ENCODE data around the gene PAX1.

Gene PAX1

DNA sequence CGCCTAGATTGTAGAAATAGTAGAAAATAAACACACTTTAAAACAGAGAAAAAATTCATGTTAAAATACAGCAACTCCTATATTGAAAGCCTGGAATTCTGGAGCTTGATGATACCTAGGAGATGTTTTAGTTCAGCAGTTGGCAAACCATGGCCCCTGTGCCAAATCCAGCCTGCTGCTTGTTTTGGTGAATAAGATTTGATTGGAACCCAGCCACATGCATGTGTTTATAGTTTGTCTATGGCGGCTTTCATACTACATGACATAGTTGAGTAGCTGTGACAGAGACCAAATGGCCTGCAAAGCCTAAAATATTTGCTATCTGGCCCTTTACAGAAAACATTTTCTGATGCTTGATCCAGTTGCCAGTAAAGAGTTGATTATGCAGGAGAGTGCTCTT lies 57.2 kb downstream of the PAX1 start:
- Histone ChIP-seq H3K4me1 (ENCODE audit: insufficient read depth, low read length, severe bottlenecking) (no peaks in the 10 kb centered on the region), H3K27me3 (ENCODE audit: insufficient read depth, low read length) (no peaks in the 10 kb centered on the region), H4K20me1 (ENCODE audit: insufficient read depth, low read length) (no peaks in the 10 kb centered on the region), H3K4me3 (ENCODE audit: low read depth, low read length, poor library complexity, severe bottlenecking) (no peak overlapping the region), H3K9ac (ENCODE audit: low read length) (no peak overlapping the region), H3K9me2 (ENCODE audit: low read depth, low read length) (no peaks in the 10 kb centered on the region), H2AFZ (ENCODE audit: low read length) (no peak overlapping the region), H3K4me2 (ENCODE audit: low read length) (no peak overlapping the region), H3K79me2 (ENCODE audit: insufficient read depth, low read length) (no peaks in the 10 kb centered on the region), H3K27ac (ENCODE audit: low read depth, low read length, poor library complexity, severe bottlenecking) (no peak overlapping the region), H3K9me3 (ENCODE audit: low read length) (no peaks in the 10 kb centered on the region), H3F3A (ENCODE audit: insufficient read depth, low read length) (no peaks in the 10 kb centered on the region), H3K36me3 (ENCODE audit: insufficient read depth, low read length) (no peaks in the 10 kb centered on the region)
- TF ChIP-seq EZH2 (IDR thresholded peaks at IDR 0.05; ENCODE audit: borderline replicate concordance, low read length): no peak
- TF ChIP-seq, protein P1, sequence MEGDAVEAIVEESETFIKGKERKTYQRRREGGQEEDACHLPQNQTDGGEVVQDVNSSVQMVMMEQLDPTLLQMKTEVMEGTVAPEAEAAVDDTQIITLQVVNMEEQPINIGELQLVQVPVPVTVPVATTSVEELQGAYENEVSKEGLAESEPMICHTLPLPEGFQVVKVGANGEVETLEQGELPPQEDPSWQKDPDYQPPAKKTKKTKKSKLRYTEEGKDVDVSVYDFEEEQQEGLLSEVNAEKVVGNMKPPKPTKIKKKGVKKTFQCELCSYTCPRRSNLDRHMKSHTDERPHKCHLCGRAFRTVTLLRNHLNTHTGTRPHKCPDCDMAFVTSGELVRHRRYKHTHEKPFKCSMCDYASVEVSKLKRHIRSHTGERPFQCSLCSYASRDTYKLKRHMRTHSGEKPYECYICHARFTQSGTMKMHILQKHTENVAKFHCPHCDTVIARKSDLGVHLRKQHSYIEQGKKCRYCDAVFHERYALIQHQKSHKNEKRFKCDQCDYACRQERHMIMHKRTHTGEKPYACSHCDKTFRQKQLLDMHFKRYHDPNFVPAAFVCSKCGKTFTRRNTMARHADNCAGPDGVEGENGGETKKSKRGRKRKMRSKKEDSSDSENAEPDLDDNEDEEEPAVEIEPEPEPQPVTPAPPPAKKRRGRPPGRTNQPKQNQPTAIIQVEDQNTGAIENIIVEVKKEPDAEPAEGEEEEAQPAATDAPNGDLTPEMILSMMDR (IDR thresholded peaks at IDR 0.05; ENCODE audit: low read length): no peak

DNA sequence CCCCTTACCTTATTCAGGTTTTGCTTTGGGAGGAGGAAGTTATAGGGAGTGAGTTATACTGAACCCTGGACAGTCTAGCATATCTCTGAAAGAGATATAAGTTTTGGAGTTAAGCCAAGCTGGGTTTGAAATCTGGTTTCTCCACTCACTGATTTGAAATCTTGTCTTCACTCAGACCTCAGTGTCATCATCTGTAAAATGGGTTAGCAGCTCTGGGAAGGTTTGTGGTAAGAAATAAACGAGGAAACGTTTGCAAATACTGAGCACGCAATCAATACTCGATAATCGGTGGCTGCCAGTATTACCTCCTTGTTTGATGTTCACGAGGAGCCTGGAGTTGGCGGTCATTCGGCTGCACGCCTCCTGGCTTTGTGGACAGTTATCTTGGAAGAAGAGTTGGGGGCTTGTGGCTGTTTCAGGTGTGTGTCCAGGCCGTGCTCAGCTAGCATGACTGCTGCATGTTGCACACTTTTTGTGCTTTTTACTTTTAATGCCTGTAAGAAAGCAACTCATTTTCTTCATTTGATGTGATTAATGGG lies 61.8 kb downstream of the PAX1 start:
- Histone ChIP-seq H3F3A (ENCODE audit: insufficient read depth, low read length) (no peaks in the 10 kb centered on the region), H3K4me3 (ENCODE audit: low read depth, low read length, poor library complexity, severe bottlenecking) (no peak overlapping the region), H3K27me3 (ENCODE audit: insufficient read depth, low read length) (no peaks in the 10 kb centered on the region), H3K79me2 (ENCODE audit: insufficient read depth, low read length) (no peaks in the 10 kb centered on the region), H4K20me1 (ENCODE audit: insufficient read depth, low read length) (no peaks in the 10 kb centered on the region), H2AFZ (ENCODE audit: low read length) (no peak overlapping the region), H3K9ac (ENCODE audit: low read length) (no peak overlapping the region), H3K9me3 (ENCODE audit: low read length) (no peaks in the 10 kb centered on the region), H3K36me3 (ENCODE audit: insufficient read depth, low read length) (no peaks in the 10 kb centered on the region), H3K4me2 (ENCODE audit: low read length) (no peak overlapping the region), H3K9me2 (ENCODE audit: low read depth, low read length) (no peaks in the 10 kb centered on the region), H3K27ac (ENCODE audit: low read depth, low read length, poor library complexity, severe bottlenecking) (no peak overlapping the region), H3K4me1 (ENCODE audit: insufficient read depth, low read length, severe bottlenecking) (no peaks in the 10 kb centered on the region)
- TF ChIP-seq, protein P1 (IDR thresholded peaks at IDR 0.05; ENCODE audit: low read length): no peak
- no peak for TF ChIP-seq EZH2 (IDR thresholded peaks at IDR 0.05; ENCODE audit: borderline replicate concordance, low read length)

DNA sequence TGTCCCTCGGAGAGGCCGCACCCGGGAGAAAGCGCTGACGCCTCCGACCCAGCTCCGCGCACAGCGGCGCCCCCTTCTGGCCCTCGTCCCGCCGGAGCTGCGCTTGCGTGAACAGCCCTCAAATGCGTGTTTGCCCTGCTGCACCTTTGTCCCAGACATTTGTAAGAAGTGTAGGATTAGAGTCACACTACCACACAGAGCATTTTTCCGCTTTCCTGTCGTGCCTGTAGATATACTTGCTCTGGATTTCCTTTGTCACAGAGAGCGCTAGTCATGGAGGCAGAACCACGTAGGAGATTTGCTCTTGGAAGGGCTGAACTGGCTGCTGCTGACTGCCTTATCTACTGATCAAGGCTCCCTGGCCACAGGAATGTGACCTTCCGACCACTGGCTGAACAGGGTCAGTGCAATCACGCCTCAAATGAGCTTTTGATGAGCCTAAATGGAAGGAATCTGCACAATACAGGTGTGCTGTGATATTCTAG lies 62.3 kb downstream of the PAX1 start:
- no peak overlapping the region for H3K4me3 ChIP-seq (ENCODE audit: low read depth, low read length, poor library complexity, severe bottlenecking)
- H3K9me3 ChIP-seq (ENCODE audit: low read length): no peaks in the 10 kb centered on the region
- H3K36me3 ChIP-seq (ENCODE audit: insufficient read depth, low read length): no peaks in the 10 kb centered on the region
- no peak for TF ChIP-seq EZH2 (IDR thresholded peaks at IDR 0.05; ENCODE audit: borderline replicate concordance, low read length)
- TF ChIP-seq, protein P1 (IDR thresholded peaks at IDR 0.05; ENCODE audit: low read length): peak; percentile 48
- no peaks in the 10 kb centered on the region for H3K27me3 ChIP-seq (ENCODE audit: insufficient read depth, low read length)
- no peaks in the 10 kb centered on the region for H3K9me2 ChIP-seq (ENCODE audit: low read depth, low read length)
- no peaks in the 10 kb centered on the region for H4K20me1 ChIP-seq (ENCODE audit: insufficient read depth, low read length)
- H2AFZ ChIP-seq (ENCODE audit: low read length): no peak overlapping the region
- H3F3A ChIP-seq (ENCODE audit: insufficient read depth, low read length): no peaks in the 10 kb centered on the region
- no peak overlapping the region for H3K9ac ChIP-seq (ENCODE audit: low read length)
- H3K27ac ChIP-seq (ENCODE audit: low read depth, low read length, poor library complexity, severe bottlenecking): no peak overlapping the region
- H3K79me2 ChIP-seq (ENCODE audit: insufficient read depth, low read length): no peaks in the 10 kb centered on the region
- H3K4me2 ChIP-seq (ENCODE audit: low read length): no peak overlapping the region
- no peaks in the 10 kb centered on the region for H3K4me1 ChIP-seq (ENCODE audit: insufficient read depth, low read length, severe bottlenecking)
